Ishikawa (cell line): ENCODE measurements around the gene CHRNA4.

Experiments
- CEBPB ChIP-seq: IDR thresholded peaks from 2 replicates; pipeline ENCODE4 v1.6.1; 2012
- CREB1 ChIP-seq: IDR thresholded peaks from 2 replicates; pipeline ENCODE4 v1.6.1; 2012; ENCODE audit warnings: low read depth
- EGR1 ChIP-seq: IDR thresholded peaks from 2 replicates; pipeline ENCODE4 v1.6.1; 2012
- EP300 ChIP-seq: IDR thresholded peaks from 2 replicates; pipeline ENCODE4 v1.6.1; 2012; ENCODE audit warnings: borderline replicate concordance
- FOXM1 ChIP-seq: IDR thresholded peaks from 2 replicates; pipeline ENCODE4 v1.6.1; 2012; ENCODE audit warnings: low read depth, borderline replicate concordance
- MAX ChIP-seq: IDR thresholded peaks from 2 replicates; pipeline ENCODE4 v1.6.1; 2012
- NFIC ChIP-seq: IDR thresholded peaks from 2 replicates; pipeline ENCODE4 v1.6.1; 2012
- RAD21 ChIP-seq: IDR thresholded peaks from 2 replicates; pipeline ENCODE4 v1.6.1; 2012; ENCODE audit warnings: low read depth
- REST ChIP-seq: IDR thresholded peaks from 2 replicates; pipeline ENCODE4 v1.6.1; 2012; ENCODE audit warnings: low read depth, mild to moderate bottlenecking
- TAF1 ChIP-seq: IDR thresholded peaks from 2 replicates; pipeline ENCODE4 v1.6.1; 2012; ENCODE audit warnings: low read depth, mild to moderate bottlenecking
- TCF12 ChIP-seq: IDR thresholded peaks from 2 replicates; pipeline ENCODE4 v1.6.1; 2012; ENCODE audit warnings: low read depth
- TEAD4 ChIP-seq: IDR thresholded peaks from 2 replicates; pipeline ENCODE4 v1.6.1; 2012
- USF1 ChIP-seq: IDR thresholded peaks from 2 replicates; pipeline ENCODE4 v1.6.1; 2012
- YY1 ChIP-seq: IDR thresholded peaks from 2 replicates; pipeline ENCODE4 v1.6.1; 2012; ENCODE audit warnings: low read depth
- ZBTB7A ChIP-seq: IDR thresholded peaks from 2 replicates; pipeline ENCODE4 v1.6.1; 2012; ENCODE audit warnings: low read depth

The CHRNA4 gene

GRCh38 chr20:63395723-63396122, 34.6 kb upstream of the CHRNA4 start:
- TF ChIP-seq NFIC (no peak), MAX (no peak), USF1 (no peak)

GRCh38 chr20:63394920-63395455, 33.8 kb upstream of the CHRNA4 start:
- TF ChIP-seq CREB1 (no peak), EP300 (no peak), FOXM1 (no peak), TAF1 (no peak), ZBTB7A (no peak), TCF12 (no peak), CEBPB (no peak), TEAD4 (no peak), NFIC (no peak), REST (no peak), RAD21 (no peak), YY1 (no peak)

- peak; percentile 55; the same call in 1 of the 2 replicates for TF ChIP-seq NFIC
- no peak for TF ChIP-seq CEBPB
These were observed 33.1 kb upstream of the CHRNA4 start for GRCh38 chr20:63394069-63394919.

GRCh38 chr20:63393566-63393965, 32.4 kb upstream of the CHRNA4 start:
- TF ChIP-seq RAD21, result no peak
- TF ChIP-seq TEAD4, result no peak
- no peak for TF ChIP-seq CEBPB
- TF ChIP-seq YY1, result no peak
- no peak for TF ChIP-seq NFIC
- no peak for TF ChIP-seq FOXM1
- no peak for TF ChIP-seq TAF1
- TF ChIP-seq EP300, result no peak
- no peak for TF ChIP-seq REST
- TF ChIP-seq TCF12, result no peak

GRCh38 chr20:63392465-63393365, 31.6 kb upstream of the CHRNA4 start:
- no peak for TF ChIP-seq TAF1
- TF ChIP-seq RAD21, result no peak
- TF ChIP-seq REST, result no peak
- TF ChIP-seq EGR1, result no peak
- no peak for TF ChIP-seq CREB1
- TF ChIP-seq MAX, result no peak
